CD14-positive monocyte (primary cell): ENCODE measurements around the gene PI4KA. TPM values are rescaled to one million over a fixed set of nuclear protein-coding genes. Genes with fewer than 3 reads are reported as not detected.
A peak's percentile ranks its signal among the peaks of the same experiment; 100 is the strongest.

Source experiments
- DNase-seq, 3 donors: peaks; one replicate each; pipeline ENCODE4 v3.0.0-alpha.2; 2011 to 2022
- H2AFZ ChIP-seq: 2 replicates; pipeline ENCODE4 v1.6.0; 2012; ENCODE audit warnings: mild to moderate bottlenecking, low read depth, low read length, inconsistent platforms; ENCODE audit not compliant: insufficient read depth, poor library complexity, severe bottlenecking
- H3K27ac ChIP-seq, 2 donors: 1 replicate in 1 of 2; 2 replicates in 1 of 2; pipeline ENCODE4 v1.5.1; 2012 to 2013; ENCODE audit warnings: low read length in 2 of 2, control low read depth in 1 of 2, inconsistent platforms in 1 of 2, low read depth in 1 of 2, mild to moderate bottlenecking in 1 of 2
- H3K27me3 ChIP-seq, 2 donors: one replicate each; pipeline versions ENCODE4 v1.6.0 to v1.6.1; 2011 to 2013; ENCODE audit warnings: low read length in 2 of 2; ENCODE audit not compliant: control insufficient read depth in 2 of 2, insufficient read depth in 2 of 2
- H3K36me3 ChIP-seq, 2 donors: replicated peaks in 1 of 2; 1 replicate in 1 of 2; 2 replicates in 1 of 2; pipeline versions ENCODE4 v1.5.1 to v1.6.1; 2012 to 2013; ENCODE audit warnings: low read length in 2 of 2, control low read depth in 1 of 2, inconsistent platforms in 1 of 2, mild to moderate bottlenecking in 1 of 2; ENCODE audit not compliant: insufficient read depth in 2 of 2, control insufficient read depth in 1 of 2
- H3K4me1 ChIP-seq, 2 donors: 1 replicate in 1 of 2; 2 replicates in 1 of 2; pipeline versions ENCODE4 v1.5.1 to v1.6.1; 2012 to 2013; ENCODE audit warnings: low read length in 2 of 2, control low read depth in 1 of 2, inconsistent platforms in 1 of 2, mild to moderate bottlenecking in 1 of 2, moderate library complexity in 1 of 2; ENCODE audit not compliant: insufficient read depth in 2 of 2, control insufficient read depth in 1 of 2
- H3K4me2 ChIP-seq: replicated peaks from 2 replicates; pipeline ENCODE3; 2012; ENCODE audit warnings: low read length, moderate library complexity, mild to moderate bottlenecking; ENCODE audit not compliant: poor library complexity, severe bottlenecking; ENCODE audit errors: extremely low read depth
- H3K4me3 ChIP-seq, 3 experiments: fragments of 200-600 bp in 1 of 3; sonication (generic) in 1 of 3; replicated peaks in 1 of 3; 1 replicate in 2 of 3; 2 replicates in 1 of 3; pipeline ENCODE4 v1.5.1; 2011 to 2013; ENCODE audit warnings: low read length in 3 of 3, mild to moderate bottlenecking in 3 of 3, control low read depth in 2 of 3, low read depth in 2 of 3, inconsistent platforms in 1 of 3, moderate library complexity in 1 of 3
- H3K79me2 ChIP-seq: 2 replicates; pipeline ENCODE4 v1.6.0; 2012; ENCODE audit warnings: mild to moderate bottlenecking, control low read depth, inconsistent platforms, low read length, moderate library complexity; ENCODE audit not compliant: insufficient read depth
- H3K9ac ChIP-seq: 2 replicates; pipeline ENCODE4 v1.6.0; 2017; ENCODE audit warnings: low read length, mild to moderate bottlenecking; ENCODE audit not compliant: insufficient read depth, poor library complexity, severe bottlenecking
- H3K9me3 ChIP-seq, 2 donors: replicated peaks in 1 of 2; 1 replicate in 1 of 2; 2 replicates in 1 of 2; pipeline versions ENCODE4 v1.5.1 to v1.6.1; 2012 to 2013; ENCODE audit warnings: low read length in 2 of 2, control low read depth in 1 of 2; ENCODE audit not compliant: control insufficient read depth in 1 of 2, insufficient read depth in 1 of 2
- H4K20me1 ChIP-seq: 2 replicates; pipeline ENCODE4 v1.6.0; 2012; ENCODE audit warnings: mild to moderate bottlenecking, low read length, control low read depth, moderate library complexity; ENCODE audit not compliant: insufficient read depth
- H3K27ac Mint-ChIP-seq, 7 donors: one replicate each; pipeline ENCODE4 v1.8.0; 2020; ENCODE audit warnings: mild to moderate bottlenecking in 7 of 7, mixed read lengths in 7 of 7, moderate library complexity in 6 of 7, inconsistent platforms in 2 of 7
- H3K27me3 Mint-ChIP-seq, 3 donors: one replicate each; pipeline ENCODE4 v1.8.0; 2021 to 2022; ENCODE audit warnings: low read depth in 3 of 3, mild to moderate bottlenecking in 3 of 3, mixed read lengths in 3 of 3, moderate library complexity in 3 of 3, inconsistent platforms in 1 of 3
- H3K36me3 Mint-ChIP-seq, 2 donors: one replicate each; pipeline ENCODE4 v1.8.0; 2020; ENCODE audit warnings: mixed read lengths in 2 of 2, inconsistent platforms in 1 of 2, mild to moderate bottlenecking in 1 of 2
- H3K4me1 Mint-ChIP-seq: one replicate; pipeline ENCODE4 v1.8.0; 2020; ENCODE audit warnings: mild to moderate bottlenecking, mixed read lengths
- H3K4me3 Mint-ChIP-seq, 2 donors: one replicate each; pipeline ENCODE4 v1.8.0; 2020; ENCODE audit warnings: mild to moderate bottlenecking in 2 of 2, mixed read lengths in 2 of 2, moderate library complexity in 1 of 2
- H3K9me3 Mint-ChIP-seq, 7 donors: one replicate each; pipeline ENCODE4 v1.8.0; 2020 to 2022; ENCODE audit warnings: mixed read lengths in 7 of 7, mild to moderate bottlenecking in 6 of 7, moderate library complexity in 6 of 7, inconsistent platforms in 2 of 7
- CTCF ChIP-seq: fragments of 200-600 bp; IDR thresholded peaks from one replicate; pipeline ENCODE4 v1.8.0; 2022; ENCODE audit warnings: antibody characterized with exemption, mild to moderate bottlenecking
- WGBS: methylation state at CpG from one replicate; pipeline ENCODE4 v1.1.5; 2013; ENCODE audit warnings: missing lambda C conversion rate; ENCODE audit not compliant: insufficient coverage; 5-methylcytosine and 5-hydroxymethylcytosine counted together
- intact Hi-C, 2 donors: fragments of 100-400 bp; cut with micrococcal nuclease; formaldehyde crosslinking; loops; one replicate each; pipeline versions ENCODE4 v1.15.0 to v1.15.1; 2023
- polyA plus RNA-seq, 3 donors: library from polyadenylated mRNA; depleted of rRNA in 1 of 3; unstranded in 2 of 3; stranded (reverse) in 1 of 3; fragments of 300-500 nt in 2 of 3; fragments of >200 nt in 1 of 3; fragmentation: Illumina TruSeq in 2 of 3; gene quantifications; 1 replicate in 2 of 3; 2 replicates in 1 of 3; pipeline ENCODE4 v1.2.3, GENCODE V29; 2012 to 2021

The PI4KA gene
- polyA plus RNA-seq, 3 donors, result 22.8 to 74.4 (median 38.2) TPM

- no peak overlapping the region for H3K9ac ChIP-seq
- peaks cover 28 to 52% of the 10 kb centered on the region in 2 donors for H3K27me3 ChIP-seq
- no peaks in the 10 kb centered on the region for H3K4me1 Mint-ChIP-seq
- H3K36me3 ChIP-seq, result no peaks in the 10 kb centered on the region
- peaks cover 34 to 69% (median 49%) of the 10 kb centered on the region in 3 donors for H3K27me3 Mint-ChIP-seq
- no peak overlapping the region for H3K4me2 ChIP-seq
- H3K4me3 Mint-ChIP-seq, result no peak overlapping the region
- WGBS, result no CpG with 5 or more reads among the region's 3 CpGs
- no peaks in the 10 kb centered on the region for H3K36me3 Mint-ChIP-seq
- H3K27ac ChIP-seq, result no peak overlapping the region
- no peaks in the 10 kb centered on the region for H3K79me2 ChIP-seq
- no peak for TF ChIP-seq CTCF
- H3K27ac Mint-ChIP-seq, result no peak overlapping the region
- no peaks in the 10 kb centered on the region for H4K20me1 ChIP-seq
- H3K4me3 ChIP-seq, result no peak overlapping the region
- DNase-seq, result no peak
- H3K4me1 ChIP-seq, result no peaks in the 10 kb centered on the region
- H3K9me3 Mint-ChIP-seq, result peaks cover 0 to 2% (median 0%) of the 10 kb centered on the region in 7 donors
- intact Hi-C loops, result no loop called here
- H2AFZ ChIP-seq, result no peak overlapping the region
- H3K9me3 ChIP-seq, result no peaks in the 10 kb centered on the region
These were observed 185.9 kb downstream of the PI4KA start for GRCh38 chr22:20672732-20673131.

GRCh38 chr22:20672082-20672424, 186.6 kb downstream of the PI4KA start:
- H3K4me3 Mint-ChIP-seq, result peak overlapping the region in 1 of 2 donors; percentile 63
- H3K36me3 Mint-ChIP-seq, result no peaks in the 10 kb centered on the region
- intact Hi-C loops, result no loop called here

More at GRCh38 chr22:20672082-20672424, 186.6 kb downstream of the PI4KA start:
- Mint-ChIP-seq H3K27ac (no peak overlapping the region), H3K27me3 (peaks cover 32 to 64% (median 46%) of the 10 kb centered on the region in 3 donors), H3K9me3 (peaks cover 0 to 2% (median 0%) of the 10 kb centered on the region in 7 donors), H3K4me1 (no peaks in the 10 kb centered on the region)
- Histone ChIP-seq H3K4me1 (no peaks in the 10 kb centered on the region), H3K4me3 (no peak overlapping the region), H4K20me1 (no peaks in the 10 kb centered on the region), H3K9ac (no peak overlapping the region), H3K4me2 (no peak overlapping the region), H3K36me3 (no peaks in the 10 kb centered on the region), H2AFZ (no peak overlapping the region), H3K27me3 (peaks cover 28 to 53% of the 10 kb centered on the region in 2 donors), H3K79me2 (no peaks in the 10 kb centered on the region), H3K27ac (no peak overlapping the region), H3K9me3 (no peaks in the 10 kb centered on the region)
- no peak for TF ChIP-seq CTCF
- WGBS, result no CpG with 5 or more reads among the region's 5 CpGs
- no peak for DNase-seq
